Astrocyte of the hippocampus (primary cell): ENCODE results near the gene MUC5AC.

Experiments used
- DNase-seq: peaks from one replicate; pipeline ENCODE4 v3.0.0; 2011; ENCODE audit warnings: low read depth, low spot score

MUC5AC gene

DNA sequence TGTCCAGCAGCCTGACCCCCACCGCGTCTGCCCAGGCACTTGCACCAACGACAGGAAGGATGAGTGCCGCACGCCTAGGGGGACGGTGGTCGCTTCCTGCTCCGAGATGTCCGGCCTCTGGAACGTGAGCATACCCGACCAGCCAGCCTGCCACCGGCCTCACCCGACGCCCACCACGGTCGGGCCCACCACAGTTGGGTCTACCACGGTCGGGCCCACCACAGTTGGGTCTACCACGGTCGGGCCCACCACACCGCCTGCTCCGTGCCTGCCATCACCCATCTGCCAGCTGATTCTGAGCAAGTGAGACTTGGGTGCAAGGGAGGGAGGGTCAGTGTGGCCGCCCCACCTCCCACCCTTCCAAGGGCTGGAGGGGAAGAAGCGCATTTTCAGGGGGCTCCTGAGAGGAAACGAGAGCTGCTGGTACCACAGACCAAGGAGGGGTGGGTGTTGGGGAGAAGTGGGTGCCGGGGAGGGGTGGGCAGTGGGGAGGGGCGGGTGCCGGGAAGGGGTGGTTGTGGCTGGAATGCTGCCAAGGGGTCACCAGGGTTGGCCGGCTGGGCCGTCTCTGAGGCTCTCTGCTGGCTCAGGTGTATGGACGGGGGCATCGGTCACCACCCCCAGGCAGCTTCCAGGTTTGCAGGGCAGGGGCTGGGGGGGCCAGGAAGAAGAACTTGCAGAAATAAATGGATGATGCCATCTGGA lies 37.4 kb downstream of the MUC5AC start:
- DNase-seq: no peak

DNA sequence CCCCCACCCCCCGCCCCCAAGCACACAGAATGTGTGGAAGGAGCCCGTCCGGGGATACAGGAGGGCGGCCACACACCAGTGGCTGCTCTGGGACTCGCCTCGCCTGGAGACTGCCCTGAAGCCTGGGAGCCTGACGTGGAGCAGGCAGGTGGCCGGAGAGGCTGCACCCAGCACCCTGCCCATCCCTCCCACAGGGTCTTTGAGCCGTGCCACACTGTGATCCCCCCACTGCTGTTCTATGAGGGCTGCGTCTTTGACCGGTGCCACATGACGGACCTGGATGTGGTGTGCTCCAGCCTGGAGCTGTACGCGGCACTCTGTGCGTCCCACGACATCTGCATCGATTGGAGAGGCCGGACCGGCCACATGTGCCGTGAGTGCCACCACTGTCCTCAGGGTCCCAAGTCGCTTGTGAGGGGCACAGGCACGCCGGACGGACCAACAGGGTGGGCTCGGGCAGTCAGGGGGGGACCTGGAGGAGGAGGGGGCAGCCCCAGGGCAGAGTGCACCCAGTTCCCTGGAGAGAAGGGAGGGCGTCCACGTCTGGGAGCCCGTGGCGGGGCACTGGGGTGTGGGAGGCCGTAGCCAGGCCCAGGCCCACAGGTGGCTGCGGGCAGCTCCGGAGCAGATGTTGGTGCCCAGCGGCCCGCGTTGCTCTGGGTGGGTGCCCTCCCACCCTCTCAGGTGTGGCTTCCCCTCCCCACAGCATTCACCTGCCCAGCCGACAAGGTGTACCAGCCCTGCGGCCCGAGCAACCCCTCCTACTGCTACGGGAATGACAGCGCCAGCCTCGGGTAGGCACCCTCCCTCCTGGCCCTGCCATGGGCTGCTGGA lies 38.1 kb downstream of the MUC5AC start:
- no peak for DNase-seq

DNA sequence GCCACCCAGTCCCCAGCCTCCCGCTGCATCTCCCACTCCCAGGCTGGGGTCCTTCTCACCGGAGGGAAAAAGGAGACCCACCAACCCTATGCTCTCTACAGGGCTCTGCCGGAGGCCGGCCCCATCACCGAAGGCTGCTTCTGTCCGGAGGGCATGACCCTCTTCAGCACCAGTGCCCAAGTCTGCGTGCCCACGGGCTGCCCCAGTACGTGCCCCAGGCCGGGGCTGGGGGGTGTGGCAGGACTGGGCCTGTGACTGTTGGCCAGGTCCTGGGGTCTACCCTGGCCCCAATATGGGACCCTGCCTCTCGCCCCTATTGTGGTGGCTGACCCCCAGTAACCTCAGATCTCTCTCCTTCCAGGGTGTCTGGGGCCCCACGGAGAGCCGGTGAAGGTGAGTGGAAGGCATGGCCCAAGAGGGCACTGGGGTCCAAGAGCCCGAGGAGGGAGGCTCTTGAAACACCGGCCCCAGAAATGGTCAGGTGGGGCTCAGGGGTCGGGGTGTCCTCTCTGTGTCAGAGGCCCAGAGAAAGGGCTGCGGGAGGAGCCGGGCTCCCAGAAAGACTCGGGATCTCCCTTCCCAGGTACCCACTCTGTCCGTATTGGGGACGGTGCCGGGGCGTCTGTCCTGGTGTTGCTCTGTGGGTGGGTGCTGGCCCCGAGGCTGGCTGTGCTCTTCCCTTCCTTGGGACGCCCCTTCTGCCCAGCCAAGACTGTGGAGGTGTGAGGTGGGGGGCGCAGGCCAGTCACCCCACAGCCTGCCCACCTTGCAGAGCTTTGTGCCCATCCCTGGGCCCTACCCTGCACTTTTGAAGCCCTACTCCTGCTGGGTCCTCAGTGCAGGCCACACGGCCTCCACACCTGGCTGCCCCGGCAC lies 39.0 kb downstream of the MUC5AC start:
- no peak for DNase-seq

DNA sequence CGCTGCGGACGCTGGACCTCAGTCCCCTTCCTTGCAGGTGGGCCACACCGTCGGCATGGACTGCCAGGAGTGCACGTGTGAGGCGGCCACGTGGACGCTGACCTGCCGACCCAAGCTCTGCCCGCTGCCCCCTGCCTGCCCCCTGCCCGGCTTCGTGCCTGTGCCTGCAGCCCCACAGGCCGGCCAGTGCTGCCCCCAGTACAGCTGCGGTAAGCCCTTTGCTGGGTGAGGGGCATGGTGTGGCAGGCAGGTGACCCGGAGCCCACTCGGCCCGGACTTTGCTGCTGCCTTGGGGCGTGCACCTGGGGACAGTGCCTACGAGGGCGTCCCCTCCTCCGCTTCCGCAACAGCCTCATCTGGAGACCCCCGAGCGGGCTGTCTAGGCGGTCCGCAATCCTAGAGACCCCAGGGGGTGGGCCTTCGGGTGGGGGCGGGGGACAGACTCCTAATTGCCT lies 39.7 kb downstream of the MUC5AC start:
- DNase-seq: no peak

DNA sequence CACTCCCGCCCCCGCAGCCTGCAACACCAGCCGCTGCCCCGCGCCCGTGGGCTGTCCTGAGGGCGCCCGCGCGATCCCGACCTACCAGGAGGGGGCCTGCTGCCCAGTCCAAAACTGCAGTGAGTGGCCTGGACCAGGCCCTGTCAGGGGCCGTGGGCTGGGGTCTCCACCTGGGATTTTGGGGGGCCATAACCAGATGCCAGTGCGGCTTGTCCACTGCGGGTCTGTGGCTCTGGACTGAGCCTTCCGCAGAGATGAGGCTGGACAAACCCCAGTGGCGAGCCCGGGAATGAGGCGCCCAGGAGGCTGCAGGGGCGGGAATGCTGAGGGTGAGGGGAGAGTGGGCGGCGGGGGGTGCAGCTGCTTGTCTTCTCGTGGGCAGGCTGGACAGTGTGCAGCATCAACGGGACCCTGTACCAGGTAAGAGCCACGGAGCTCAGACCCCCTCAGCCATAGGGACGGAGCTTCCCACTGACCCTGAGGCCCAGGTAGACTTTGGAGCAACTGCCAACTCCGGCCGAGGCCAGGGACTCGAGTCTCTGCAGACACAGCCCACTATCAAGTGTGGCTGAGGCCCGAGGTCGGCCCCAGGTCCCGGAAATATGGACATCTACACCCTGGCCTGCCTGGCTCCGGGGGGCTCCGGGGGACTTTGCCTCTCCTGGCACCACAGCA lies 40.3 kb downstream of the MUC5AC start:
- DNase-seq: no peak

DNA sequence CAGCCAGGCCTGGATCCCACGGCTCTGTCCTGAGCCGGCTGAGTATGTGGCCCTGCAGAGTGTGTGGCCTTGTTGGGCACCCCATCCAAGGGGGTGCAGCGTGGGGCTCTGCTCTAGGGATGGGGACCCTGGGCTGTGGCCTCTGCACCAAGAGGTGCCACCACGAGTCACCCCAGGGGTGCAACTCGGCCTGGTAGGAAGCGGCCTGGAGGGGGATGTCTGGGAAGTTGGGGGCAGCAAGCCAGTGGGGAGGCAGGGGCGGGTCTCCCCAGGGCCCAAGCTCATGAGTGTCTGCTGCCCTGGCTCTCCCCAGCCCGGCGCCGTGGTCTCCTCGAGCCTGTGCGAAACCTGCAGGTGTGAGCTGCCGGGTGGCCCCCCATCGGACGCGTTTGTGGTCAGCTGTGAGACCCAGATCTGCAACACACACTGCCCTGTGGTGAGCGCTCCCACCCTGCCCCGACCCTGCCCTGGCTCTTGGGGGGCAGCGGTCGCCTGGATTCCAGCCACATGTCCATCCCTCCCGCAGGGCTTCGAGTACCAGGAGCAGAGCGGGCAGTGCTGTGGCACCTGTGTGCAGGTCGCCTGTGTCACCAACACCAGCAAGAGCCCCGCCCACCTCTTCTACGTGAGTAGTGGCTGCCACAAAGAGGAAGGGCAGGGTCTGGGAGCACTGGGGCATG lies 40.9 kb downstream of the MUC5AC start:
- DNase-seq: no peak

DNA sequence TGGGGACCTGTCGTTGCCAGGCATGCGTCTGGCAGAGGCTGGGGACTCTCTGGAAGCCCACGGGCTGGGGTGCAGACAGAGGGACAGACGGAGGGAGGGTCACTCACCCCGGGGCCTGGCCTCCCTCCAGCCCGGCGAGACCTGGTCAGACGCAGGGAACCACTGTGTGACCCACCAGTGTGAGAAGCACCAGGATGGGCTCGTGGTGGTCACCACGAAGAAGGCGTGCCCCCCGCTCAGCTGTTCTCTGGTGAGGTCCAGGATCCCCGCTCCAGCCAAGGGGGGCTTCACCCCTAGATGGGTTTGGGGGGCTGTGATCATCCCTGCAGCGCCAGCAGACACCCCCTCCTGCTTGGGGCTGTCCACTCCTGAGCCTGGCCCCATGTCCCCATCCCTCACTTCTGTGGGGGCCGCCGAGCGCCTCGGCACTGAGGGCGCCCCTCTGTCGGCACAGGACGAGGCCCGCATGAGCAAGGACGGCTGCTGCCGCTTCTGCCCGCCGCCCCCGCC lies 41.5 kb downstream of the MUC5AC start:
- DNase-seq: no peak

DNA sequence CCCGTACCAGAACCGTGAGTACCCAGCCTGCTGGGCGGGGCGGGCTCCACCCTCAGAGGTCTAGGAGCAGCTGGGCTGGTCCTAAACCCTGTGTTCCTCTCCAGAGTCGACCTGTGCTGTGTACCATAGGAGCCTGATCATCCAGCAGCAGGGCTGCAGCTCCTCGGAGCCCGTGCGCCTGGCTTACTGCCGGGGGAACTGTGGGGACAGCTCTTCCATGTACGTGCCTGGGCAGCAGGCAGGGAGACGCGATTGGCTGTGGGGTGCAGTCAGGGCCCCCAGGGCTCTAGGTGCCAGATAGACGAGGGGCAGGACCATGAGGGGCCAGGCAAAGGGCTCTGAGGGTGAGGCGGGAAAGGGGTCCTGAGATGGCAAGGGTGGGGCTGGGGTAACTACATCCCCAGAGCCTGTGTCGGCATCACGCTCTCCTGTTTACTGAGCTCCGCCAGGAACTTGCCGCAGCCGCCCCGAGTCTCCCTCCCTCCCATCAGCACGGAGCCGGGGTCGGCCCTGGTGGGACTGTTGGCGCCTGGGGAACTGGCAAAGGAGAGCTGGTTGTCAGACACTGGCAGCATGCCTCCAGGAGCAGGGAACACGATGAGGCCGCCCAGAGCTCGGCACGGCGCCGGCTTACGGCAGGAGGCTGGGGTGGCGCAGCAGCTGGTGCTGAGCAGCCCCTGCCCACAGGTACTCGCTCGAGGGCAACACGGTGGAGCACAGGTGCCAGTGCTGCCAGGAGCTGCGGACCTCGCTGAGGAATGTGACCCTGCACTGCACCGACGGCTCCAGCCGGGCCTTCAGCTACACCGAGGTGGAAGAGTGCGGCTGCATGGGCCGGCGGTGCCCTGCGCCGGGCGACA lies 42.2 kb downstream of the MUC5AC start:
- DNase-seq: no peak

DNA sequence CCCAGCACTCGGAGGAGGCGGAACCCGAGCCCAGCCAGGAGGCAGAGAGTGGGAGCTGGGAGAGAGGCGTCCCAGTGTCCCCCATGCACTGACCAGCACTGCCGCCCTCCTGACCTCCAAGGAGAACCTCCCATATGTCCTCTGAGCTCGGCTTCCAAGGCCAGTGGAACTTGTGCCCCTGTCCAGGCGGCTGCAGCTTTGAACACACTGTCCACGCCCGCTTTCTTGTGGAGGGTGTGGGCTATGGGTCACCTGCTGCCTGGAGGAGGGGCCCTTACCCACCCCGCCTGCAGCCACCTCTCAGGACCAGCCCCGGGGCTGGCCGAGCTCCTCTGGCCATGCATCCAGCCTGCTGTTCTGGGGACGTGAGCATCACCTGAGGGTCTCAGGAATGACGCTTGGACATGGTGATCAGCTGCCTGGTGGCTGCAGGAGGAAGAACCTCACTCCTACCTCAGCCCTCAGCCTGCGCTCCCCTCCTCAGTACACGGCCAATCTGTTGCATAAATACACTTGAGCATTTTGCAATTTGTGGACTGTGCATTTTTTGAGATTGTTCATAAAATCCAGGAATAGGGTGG lies 42.9 kb downstream of the MUC5AC start:
- DNase-seq: no peak

DNA sequence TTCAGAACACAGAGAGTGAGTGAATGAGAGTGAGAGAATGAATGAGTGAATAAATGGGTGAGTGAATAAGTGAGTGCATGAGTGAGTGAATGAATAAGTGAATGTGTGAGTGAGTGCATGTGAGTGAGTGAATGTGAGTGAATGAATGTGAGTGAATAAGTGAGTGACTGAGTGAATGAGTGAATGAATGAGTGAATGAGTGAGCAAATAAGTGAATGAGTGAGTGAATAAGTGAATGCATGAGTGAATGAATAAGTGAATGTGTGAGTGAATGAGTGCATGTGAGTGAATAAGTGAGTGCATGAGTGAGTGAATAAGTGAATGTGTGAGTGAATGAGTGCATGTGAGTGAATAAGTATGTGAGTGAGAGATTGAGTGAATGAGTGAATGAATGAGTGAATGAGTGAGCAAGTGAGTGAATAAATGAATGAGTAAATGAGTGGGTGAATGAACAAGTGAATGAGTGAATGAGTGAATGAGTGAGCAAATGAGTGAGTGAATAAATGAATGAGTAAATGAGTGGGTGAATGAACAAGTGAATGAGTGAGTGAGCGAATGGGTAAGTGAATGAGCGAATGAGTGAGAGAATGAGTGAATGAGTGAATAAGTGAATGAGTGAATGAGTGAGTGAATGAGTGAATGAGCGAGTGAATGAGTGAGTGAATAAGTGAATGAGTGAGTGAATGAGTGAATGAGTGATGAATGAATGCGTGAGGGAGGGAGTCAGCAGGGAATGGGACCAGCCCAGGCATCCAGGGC lies 43.8 kb downstream of the MUC5AC start:
- DNase-seq: no peak

DNA sequence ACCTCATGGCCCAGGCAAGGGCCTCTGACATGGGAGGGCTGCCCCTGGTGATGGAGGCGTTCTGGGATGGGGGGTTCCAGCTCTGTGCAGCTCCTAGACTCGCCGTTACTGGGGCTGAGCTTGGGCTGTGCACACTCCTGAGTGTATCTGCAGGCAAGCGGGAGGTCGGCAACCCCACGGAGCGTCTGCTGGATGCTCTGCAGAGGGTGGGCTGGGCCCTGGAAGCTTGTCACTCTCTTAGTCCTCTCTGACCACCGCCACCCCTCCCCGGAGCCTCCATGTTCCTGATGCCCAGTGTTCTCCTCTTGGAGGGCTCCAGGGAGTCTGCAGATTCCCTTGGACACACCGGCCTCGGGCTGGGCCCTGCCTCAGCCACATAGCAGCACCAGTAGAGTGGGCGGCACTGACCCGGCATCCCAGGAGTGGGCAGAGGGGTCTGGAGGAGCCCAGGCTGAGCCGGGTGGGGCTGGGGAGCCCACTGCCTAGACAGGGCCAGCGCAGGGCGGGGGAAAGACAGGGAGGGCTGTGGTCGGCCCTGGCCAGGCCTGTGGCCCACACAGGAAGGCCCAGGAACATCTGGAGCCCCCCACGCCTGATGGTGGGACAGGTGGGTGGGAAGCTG lies 44.5 kb downstream of the MUC5AC start:
- no peak for DNase-seq

DNA sequence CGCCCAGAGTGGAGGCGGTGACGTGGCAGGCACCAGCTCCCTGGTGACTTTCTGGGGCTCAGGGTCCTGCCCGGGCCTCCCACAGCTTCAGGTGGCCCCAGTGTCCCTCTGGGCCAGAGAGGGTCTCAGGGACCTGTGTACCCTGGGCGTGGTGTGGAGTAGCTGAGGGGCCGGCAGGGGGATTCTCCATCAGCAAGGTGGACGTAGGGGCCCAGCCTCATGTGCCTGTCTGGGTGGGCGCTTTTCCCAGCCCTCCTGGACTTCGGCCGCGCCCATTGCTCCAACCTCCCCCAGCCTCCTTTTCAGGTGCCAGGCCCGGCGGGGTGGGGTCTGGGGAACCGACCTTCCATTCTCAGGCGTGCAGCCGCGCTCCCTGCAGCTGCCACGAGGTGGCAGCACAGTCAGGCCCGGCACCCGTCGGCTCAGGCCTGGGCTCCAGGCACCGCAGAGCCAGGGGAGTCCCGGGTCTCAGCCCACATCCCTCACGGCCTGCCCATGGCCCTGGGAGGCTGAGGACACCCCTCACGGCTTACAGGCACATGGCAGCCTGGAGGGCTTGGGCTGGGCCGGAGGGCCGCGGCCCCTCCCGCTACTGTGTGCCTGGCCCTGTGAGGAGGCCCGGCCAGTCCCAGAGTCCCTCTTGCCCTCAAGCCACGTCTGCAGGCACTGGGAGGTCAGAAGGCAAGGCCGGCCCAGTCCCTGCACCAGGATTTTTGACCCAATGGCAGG lies 45.2 kb downstream of the MUC5AC start:
- peak; percentile 73 for DNase-seq

DNA sequence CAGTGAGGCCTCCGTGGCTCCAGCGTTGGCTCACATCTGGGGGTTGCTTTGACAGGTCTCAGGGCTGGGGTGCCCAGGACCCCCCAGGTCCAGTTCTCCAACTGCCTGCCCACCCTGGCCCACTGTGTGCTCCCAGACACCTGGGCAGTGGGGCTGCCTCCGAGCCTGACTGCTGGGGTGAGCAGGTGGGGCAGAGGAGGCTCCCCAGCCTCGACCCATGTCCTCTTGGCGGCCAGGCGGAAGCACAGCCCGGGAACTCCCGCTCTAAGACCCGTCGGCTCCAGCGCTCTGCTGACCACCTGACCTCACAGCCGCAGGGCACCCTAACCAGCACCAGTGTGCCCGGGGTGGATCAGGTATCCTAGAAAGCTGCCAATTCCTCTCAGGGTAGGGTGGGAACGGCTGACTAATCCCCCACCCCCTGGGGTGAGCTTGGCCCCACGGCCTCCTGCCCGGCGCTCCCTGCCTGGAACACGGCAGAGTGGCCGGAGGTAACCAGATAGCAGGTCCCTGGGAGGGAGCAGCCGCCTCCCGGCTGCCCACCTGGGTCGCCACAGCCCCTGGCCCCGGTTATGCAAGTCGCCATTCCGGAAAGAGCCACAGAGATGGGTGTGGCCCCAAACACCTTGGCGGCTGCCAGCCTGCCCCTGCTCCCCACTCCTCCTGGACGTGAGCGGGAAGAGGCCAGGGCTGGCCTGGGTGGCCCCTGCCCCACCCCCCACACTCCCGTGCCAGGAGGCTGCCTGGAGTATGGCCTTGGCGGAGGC lies 45.9 kb downstream of the MUC5AC start:
- DNase-seq: no peak

DNA sequence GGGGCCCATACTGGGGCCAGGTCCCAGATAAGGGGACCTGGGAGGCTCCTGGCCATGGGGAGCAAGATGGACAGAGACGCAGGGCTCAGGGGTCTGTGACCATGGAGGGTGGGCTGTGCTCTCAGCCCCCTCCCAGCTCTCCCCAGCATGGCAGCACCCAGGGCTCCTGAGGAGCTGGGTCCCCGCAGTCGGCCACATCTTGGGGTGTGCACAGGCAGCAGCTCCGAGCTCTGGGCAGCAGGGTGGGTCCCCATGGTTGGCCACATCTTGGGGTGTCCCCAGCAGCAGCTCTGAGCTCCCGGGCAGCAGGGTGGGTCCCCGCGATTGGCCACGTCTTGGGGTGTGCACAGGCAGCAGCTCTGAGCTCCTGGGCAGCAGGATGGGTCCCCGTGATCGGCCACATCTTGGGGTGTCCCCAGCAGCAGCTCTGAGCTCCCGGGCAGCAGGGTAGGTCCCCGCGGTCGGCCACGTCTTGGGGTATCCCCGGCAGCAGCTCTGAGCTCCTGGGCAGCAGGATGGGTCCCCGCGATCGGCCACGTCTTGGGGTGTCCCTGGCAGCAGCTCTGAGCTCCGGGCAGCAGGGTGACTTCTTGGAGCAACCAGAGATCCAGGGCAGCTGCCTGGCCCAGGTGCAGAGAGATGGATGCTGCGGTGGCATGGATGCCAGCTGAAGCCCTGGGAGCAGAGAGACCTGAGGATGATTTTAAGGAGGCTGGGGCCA lies 46.8 kb downstream of the MUC5AC start:
- no peak for DNase-seq

DNA sequence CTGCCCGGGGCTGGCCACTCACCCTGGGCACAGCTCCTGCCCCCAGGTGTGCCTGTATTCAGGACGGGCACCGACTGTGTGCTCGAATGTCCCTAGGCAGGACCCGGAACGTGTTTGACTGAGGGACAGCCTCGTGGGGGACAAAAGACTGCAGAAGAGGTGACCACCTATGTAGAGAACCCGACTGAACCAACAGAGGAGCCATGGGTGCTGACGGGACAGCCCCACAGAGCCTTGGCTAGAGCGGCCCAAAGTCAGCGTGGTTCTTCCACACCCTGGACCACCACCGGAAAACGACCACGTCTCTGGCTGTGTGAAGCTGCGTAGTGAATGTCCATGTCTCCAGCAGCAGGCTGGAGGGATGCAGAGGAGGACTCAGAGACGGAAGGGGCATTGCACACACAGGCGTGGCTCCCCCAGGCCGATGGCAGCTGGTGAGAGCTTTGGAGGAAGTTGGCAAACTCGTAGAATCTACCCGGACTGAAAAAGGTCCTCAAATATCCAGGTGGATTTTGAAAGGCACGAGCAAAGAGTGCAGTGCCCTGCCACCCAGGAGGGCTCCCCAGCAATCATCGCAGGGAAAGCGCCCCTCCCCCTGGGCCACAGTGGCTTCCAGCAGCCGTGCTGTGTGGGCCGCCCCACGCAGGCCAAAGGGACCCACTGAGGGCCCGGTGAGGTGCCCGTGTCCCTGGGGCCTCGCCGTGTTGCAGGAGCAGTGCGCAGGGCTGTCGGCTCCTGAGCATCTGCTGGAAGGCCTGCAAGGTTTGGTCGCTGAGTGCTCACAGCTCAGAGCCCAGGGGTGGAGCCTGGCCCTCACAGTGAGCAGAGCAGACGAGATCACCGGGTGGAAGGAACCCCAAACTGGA lies 47.6 kb downstream of the MUC5AC start:
- no peak for DNase-seq
